HepG2 (cell line): Measurements from ENCODE around the gene KANSL1. TPM values are rescaled to one million over a fixed set of nuclear protein-coding genes. Genes with fewer than 3 reads are reported as not detected.

Experiments
- CCDC6 ChIP-seq: sonication (generic); formaldehyde crosslinking; IDR thresholded peaks from 2 replicates; pipeline ENCODE4 v1.8.1; 2022; ENCODE audit warnings: mild to moderate bottlenecking, missing genetic modification reagents, moderate library complexity
- CENPT ChIP-seq: sonication (generic); formaldehyde crosslinking; IDR thresholded peaks from 2 replicates; pipeline ENCODE4 v1.8.0; 2022; ENCODE audit warnings: low read depth, mild to moderate bottlenecking, moderate library complexity, missing genetic modification reagents
- FIP1L1 ChIP-seq: fragments of 200-400 bp; formaldehyde crosslinking; IDR thresholded peaks from 2 replicates; pipeline ENCODE4 v1.6.1; 2018; ENCODE audit warnings: low read depth, mild to moderate bottlenecking, low read length, moderate library complexity, borderline replicate concordance; ENCODE audit not compliant: insufficient read depth
- FOSL2 ChIP-seq: sonication (generic); formaldehyde crosslinking; IDR thresholded peaks from 2 replicates; pipeline ENCODE4 v1.4.0; 2020; ENCODE audit warnings: missing genetic modification reagents
- KLF9 ChIP-seq: IDR thresholded peaks from 2 replicates; pipeline ENCODE4 v1.6.1; 2016; ENCODE audit warnings: low read depth
- MEIS1 ChIP-seq: sonication (generic); formaldehyde crosslinking; IDR thresholded peaks from 2 replicates; pipeline ENCODE4 v1.9.0; 2021; ENCODE audit warnings: mild to moderate bottlenecking, missing genetic modification reagents, moderate library complexity, borderline replicate concordance
- NBN ChIP-seq: fragments of 450-650 bp; conservative IDR thresholded peaks from 2 replicates; pipeline ENCODE4 v1.6.1; 2017
- NR1H2 ChIP-seq: sonication (generic); formaldehyde crosslinking; IDR thresholded peaks from 2 replicates; pipeline ENCODE4 v1.8.1; 2022; ENCODE audit warnings: low read depth, missing genetic modification reagents, borderline replicate concordance
- PAF1 ChIP-seq: IDR thresholded peaks from 2 replicates; pipeline ENCODE4 v1.6.1; 2016; ENCODE audit warnings: missing genetic modification reagents, missing compliant biosample characterization
- PRDM10 ChIP-seq: sonication (generic); formaldehyde crosslinking; IDR thresholded peaks from 2 replicates; pipeline ENCODE4 v1.4.0; 2020; ENCODE audit warnings: low read depth, missing genetic modification reagents
- SMC3 ChIP-seq: IDR thresholded peaks from 2 replicates; pipeline ENCODE4 v1.6.1; 2011; ENCODE audit warnings: low read length, improper control_type of control experiment
- SRSF4 ChIP-seq: fragments of 200-400 bp; formaldehyde crosslinking; IDR thresholded peaks from one replicate; pipeline ENCODE4 v1.6.1; 2018; ENCODE audit warnings: mild to moderate bottlenecking, low read depth, low read length, moderate library complexity; ENCODE audit not compliant: poor library complexity, severe bottlenecking
- TFAP4 ChIP-seq: sonication (generic); IDR thresholded peaks from 2 replicates; pipeline ENCODE4 v1.6.1; 2016; ENCODE audit warnings: low read depth, borderline replicate concordance
- ZBTB39 ChIP-seq: sonication (generic); formaldehyde crosslinking; IDR thresholded peaks from 2 replicates; pipeline ENCODE4 v1.5.0; 2020; ENCODE audit warnings: missing genetic modification reagents
- ZNF224 ChIP-seq: sonication (generic); formaldehyde crosslinking; IDR thresholded peaks from 2 replicates; pipeline ENCODE4 v1.5.0; 2020; ENCODE audit warnings: mild to moderate bottlenecking, missing genetic modification reagents
- ZNF562 ChIP-seq: sonication (generic); formaldehyde crosslinking; IDR thresholded peaks from 2 replicates; pipeline ENCODE4 v1.8.0; 2022; ENCODE audit warnings: missing genetic modification reagents, borderline replicate concordance
- ZNF614 ChIP-seq: IDR thresholded peaks from 2 replicates; pipeline ENCODE4 v1.6.1; 2018; ENCODE audit warnings: missing biosample characterization, missing genetic modification reagents, inconsistent platforms, borderline replicate concordance
- ZNF629 ChIP-seq: sonication (generic); formaldehyde crosslinking; conservative IDR thresholded peaks from 2 replicates; pipeline ENCODE4 v1.5.0; 2020; ENCODE audit warnings: missing genetic modification reagents
- ZNF766 ChIP-seq: sonication (generic); formaldehyde crosslinking; IDR thresholded peaks from 2 replicates; pipeline ENCODE4 v1.5.0; 2020; ENCODE audit warnings: missing genetic modification reagents, borderline replicate concordance
- ZNF790 ChIP-seq: sonication (generic); formaldehyde crosslinking; IDR thresholded peaks from 2 replicates; pipeline ENCODE4 v1.8.0; 2022; ENCODE audit warnings: missing genetic modification reagents, mild to moderate bottlenecking, borderline replicate concordance
- ZNF816 ChIP-seq: sonication (generic); formaldehyde crosslinking; IDR thresholded peaks from 2 replicates; pipeline ENCODE4 v1.8.0; 2022; ENCODE audit warnings: missing genetic modification reagents, mild to moderate bottlenecking, borderline replicate concordance
- ZNF83 ChIP-seq: sonication (generic); formaldehyde crosslinking; IDR thresholded peaks from 2 replicates; pipeline ENCODE4 v1.4.0; 2020; ENCODE audit warnings: missing genetic modification reagents, mild to moderate bottlenecking, borderline replicate concordance
- polyA plus RNA-seq, 8 experiments: library from polyadenylated mRNA; depleted of rRNA in 3 of 8; stranded (reverse) in 7 of 8; unstranded in 1 of 8; fragments of >200 nt; fragmentation: Illumina TruSeq in 4 of 8; extraction: Trizol in 4 of 8; gene quantifications; 2 replicates each; pipeline versions ENCODE4 v1.2.1 to v1.2.3, GENCODE V29; 2011 to 2016; ENCODE audit warnings: low read depth in 4 of 8, missing spikeins in 1 of 8, mixed read lengths in 1 of 8; ENCODE audit not compliant: insufficient read depth in 1 of 8
- total RNA-seq, 5 experiments: library from RNA; depleted of rRNA; stranded (reverse); fragments of >200 nt; fragmentation: Illumina TruSeq; extraction: Trizol; gene quantifications; 2 replicates each; pipeline ENCODE4 v1.2.3, GENCODE V29; 2016; ENCODE audit warnings: low read depth in 1 of 5

Gene KANSL1
- total and polyA plus RNA-seq, 2 of the 13 experiments (the other 11 are each of a cell fraction or from before 2014, with no cell fraction given): 24.0 to 59.6 TPM

- TF ChIP-seq ZNF83 (CRISPR knock-in tag): peak; percentile 80; the same call in 1 of the 2 replicates
- no peak for TF ChIP-seq NR1H2 (CRISPR knock-in tag)
- peak; percentile 59; the same call in 1 of the 2 replicates for TF ChIP-seq PRDM10
- TF ChIP-seq TFAP4: peak; percentile 89
- TF ChIP-seq SMC3: no peak
- no peak for TF ChIP-seq KLF9 (CRISPR knock-in tag)
- no peak for TF ChIP-seq CENPT
- peak; percentile 45; the same call in 1 of the 2 replicates for TF ChIP-seq MEIS1 (CRISPR knock-in tag)
- 0 out of 2 replicates have a peak, but pooled peaks have one; percentile 27 for TF ChIP-seq ZNF629 (CRISPR knock-in tag)
- TF ChIP-seq ZNF562 (CRISPR knock-in tag): no peak
- no peak for TF ChIP-seq CCDC6
- 0 out of 2 replicates have a peak, but pooled peaks have one; percentile 42 for TF ChIP-seq ZNF766 (CRISPR knock-in tag)
- TF ChIP-seq SRSF4: no peak
- TF ChIP-seq PAF1 (CRISPR knock-in tag): no peak
- no peak for TF ChIP-seq ZNF790 (CRISPR knock-in tag)
- TF ChIP-seq NBN: no peak
- no peak for TF ChIP-seq FIP1L1
- peak; percentile 46 for TF ChIP-seq FOSL2
- no peak; the same call in 1 of the 2 replicates for TF ChIP-seq ZBTB39 (CRISPR knock-in tag)
- TF ChIP-seq ZNF816: peak; percentile 63; the same call in 1 of the 2 replicates
- TF ChIP-seq ZNF224 (CRISPR knock-in tag): 0 out of 2 replicates have a peak, but pooled peaks have one; percentile 39
- peak; percentile 46; the same call in 1 of the 2 replicates for TF ChIP-seq ZNF614 (CRISPR knock-in tag)
Measured at GRCh38 chr17:46003907-46004748, 189.1 kb downstream of the KANSL1 start (continued).
